Fibroblast of villous mesenchyme (primary cell): Measurements from ENCODE around the gene ELAVL1. TPM values are rescaled to one million over a fixed set of nuclear protein-coding genes. Genes with fewer than 3 reads are reported as not detected.
A peak's percentile ranks its signal among the peaks of the same experiment; 100 is the strongest.
"Not testable (repeated sequence)": the region's sequence is repeated elsewhere in the genome, so short reads cannot be mapped to it uniquely, and the experiment has no call there.

Experiments used
- DNase-seq: peaks from one replicate; pipeline ENCODE4 v3.0.0-alpha.2; 2010; ENCODE audit warnings: low read depth
- H3K4me3 ChIP-seq: 2 replicates; pipeline ENCODE4 v1.5.1; 2011; ENCODE audit warnings: low read depth, mild to moderate bottlenecking, low read length
- CTCF ChIP-seq: IDR thresholded peaks from 2 replicates; pipeline ENCODE4 v1.5.1; 2012; ENCODE audit warnings: low read depth, mild to moderate bottlenecking, low read length; ENCODE audit not compliant: insufficient read depth
- total RNA-seq: library from RNA; depleted of rRNA; stranded (reverse); fragments of >200 nt; gene quantifications from 2 replicates; pipeline ENCODE4 v1.2.3, GENCODE V29; 2012

ELAVL1 gene
- total RNA-seq, 1 donor: 26.8 TPM

GRCh38 chr19:8030960-8031359 lies 25.5 kb upstream of the ELAVL1 start:
- TF ChIP-seq CTCF: no peak
- no peak for DNase-seq
- H3K4me3 ChIP-seq: no peak overlapping the region

- TF ChIP-seq CTCF: no peak
- no peak overlapping the region for H3K4me3 ChIP-seq
- DNase-seq: peak; percentile 12
These were observed 23.6 kb upstream of the ELAVL1 start for GRCh38 chr19:8028951-8029491.

GRCh38 chr19:8025316-8025715 lies 19.9 kb upstream of the ELAVL1 start:
- no peak for TF ChIP-seq CTCF
- no peak for DNase-seq
- no peak overlapping the region for H3K4me3 ChIP-seq

- not testable (repeated sequence) for H3K4me3 ChIP-seq, DNase-seq
These were observed 18.8 kb upstream of the ELAVL1 start for GRCh38 chr19:8024256-8024655.

GRCh38 chr19:8023371-8023770 lies 17.9 kb upstream of the ELAVL1 start:
- DNase-seq: peak; percentile 66
- H3K4me3 ChIP-seq: no peak overlapping the region
- no peak for TF ChIP-seq CTCF

- no peak for DNase-seq
- no peak for TF ChIP-seq CTCF
- no peak overlapping the region for H3K4me3 ChIP-seq
These were observed 16.8 kb upstream of the ELAVL1 start for GRCh38 chr19:8022275-8022674.

GRCh38 chr19:8021374-8021773 lies 15.9 kb upstream of the ELAVL1 start:
- no peak for DNase-seq
- no peak for TF ChIP-seq CTCF
- H3K4me3 ChIP-seq: no peak overlapping the region
